ENCODE data around the gene CD164L2.
"Not testable (repeated sequence)": the region's sequence is repeated elsewhere in the genome, so short reads cannot be mapped to it uniquely, and the experiment has no call there.

Gene CD164L2

GRCh38 chr1:27383039-27383605 lies at the start of gene CD164L2:
TSS of gene CD164L2 (minus strand) at chr1:27383333. CDS start at chr1:27383239, 94 bp downstream.
- no peak for DNase-seq

DNA sequence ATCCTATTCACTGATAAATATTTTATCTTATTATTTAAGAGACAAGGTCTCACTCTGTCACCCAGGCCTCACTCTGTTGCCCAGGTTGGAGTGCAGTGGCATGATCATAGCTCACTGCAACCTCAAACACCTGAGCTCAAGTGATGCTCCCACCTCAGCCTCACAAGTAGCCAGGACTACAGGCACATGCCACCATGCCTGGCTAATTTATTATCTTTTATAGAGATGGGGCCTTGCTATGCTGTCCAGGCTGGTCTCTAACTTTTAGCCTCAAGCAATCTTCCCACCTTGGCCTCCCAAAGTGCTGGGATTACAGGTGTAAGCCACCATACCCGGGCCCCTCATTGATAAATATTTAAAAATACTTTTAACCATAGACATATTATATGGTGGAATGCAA lies 49.6 kb upstream of the CD164L2 start:
- not testable (repeated sequence) for DNase-seq

DNA sequence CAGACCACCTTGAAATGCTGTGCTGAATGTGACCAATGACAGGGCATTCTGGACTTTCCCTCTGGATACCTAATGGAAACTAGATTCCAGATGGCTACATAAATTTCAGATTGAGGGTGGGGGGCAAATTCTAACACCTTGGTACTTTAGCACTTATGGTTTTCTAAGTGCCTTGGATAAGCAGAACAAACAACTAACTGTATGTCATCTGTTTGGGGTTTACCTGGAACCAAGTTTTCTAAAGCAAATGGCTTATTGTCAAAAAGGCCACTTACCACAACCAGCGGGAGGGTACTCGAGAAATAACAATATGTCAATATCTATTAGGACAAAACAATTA lies 48.4 kb upstream of the CD164L2 start:
- no peak for DNase-seq

GRCh38 chr1:27430903-27431600 lies 47.9 kb upstream of the CD164L2 start:
- no peak for DNase-seq

DNA sequence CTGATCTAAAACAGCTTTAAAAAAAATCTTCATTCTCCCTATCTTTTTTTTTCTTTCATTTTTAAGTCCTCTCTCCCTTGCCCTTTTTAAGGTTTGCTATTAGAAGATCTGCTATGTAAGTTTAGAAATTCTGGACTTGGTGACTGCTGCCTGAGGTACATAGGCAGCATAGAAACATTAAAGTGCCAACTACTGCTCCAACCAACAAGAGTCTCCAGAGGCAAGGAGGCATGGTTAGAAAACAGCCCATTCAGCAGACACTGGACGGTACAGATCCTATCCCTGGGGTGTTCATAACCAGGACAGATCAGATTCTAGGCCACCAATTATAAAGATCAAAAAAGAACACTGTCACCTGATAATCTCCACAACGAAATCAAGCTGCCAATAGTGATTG lies 45.9 kb upstream of the CD164L2 start:
- no peak for DNase-seq

DNA sequence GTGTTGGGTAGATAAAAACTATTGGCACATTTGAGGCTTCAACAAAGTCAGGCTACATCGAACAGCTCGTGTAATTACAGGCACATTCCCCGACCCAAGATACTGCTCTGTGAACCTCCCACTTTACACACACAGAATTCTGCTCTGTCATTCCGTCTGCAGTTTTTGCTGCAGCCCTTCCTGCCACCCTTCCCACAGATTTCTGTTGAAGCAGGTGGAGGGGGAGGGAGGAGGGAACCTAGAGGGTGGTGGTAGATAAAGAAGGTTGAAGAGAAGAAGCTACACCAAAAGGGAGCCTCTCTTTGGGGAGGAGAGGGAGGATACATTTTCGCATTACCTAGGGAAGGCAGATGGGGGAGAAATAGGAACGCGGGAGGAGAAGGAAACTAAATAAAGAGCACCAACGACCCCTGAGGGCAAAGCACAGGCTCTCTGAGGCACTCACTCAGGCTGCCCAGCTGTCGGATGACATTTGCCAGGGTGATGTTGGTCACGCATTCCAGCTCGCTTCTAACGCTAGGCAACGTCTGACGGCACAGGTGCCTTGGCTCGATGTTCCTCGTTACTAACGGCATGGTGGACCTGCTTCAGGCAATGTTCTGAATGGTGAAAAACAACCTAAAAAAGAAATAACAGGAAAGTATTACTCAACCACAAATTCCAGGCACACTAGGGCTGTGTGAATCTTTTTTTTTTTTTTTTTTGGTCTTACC lies 45.3 kb upstream of the CD164L2 start:
- DNase-seq = peak; percentile 61

- no peak for DNase-seq
These were observed 44.7 kb upstream of the CD164L2 start for GRCh38 chr1:27427816-27428315.

DNA sequence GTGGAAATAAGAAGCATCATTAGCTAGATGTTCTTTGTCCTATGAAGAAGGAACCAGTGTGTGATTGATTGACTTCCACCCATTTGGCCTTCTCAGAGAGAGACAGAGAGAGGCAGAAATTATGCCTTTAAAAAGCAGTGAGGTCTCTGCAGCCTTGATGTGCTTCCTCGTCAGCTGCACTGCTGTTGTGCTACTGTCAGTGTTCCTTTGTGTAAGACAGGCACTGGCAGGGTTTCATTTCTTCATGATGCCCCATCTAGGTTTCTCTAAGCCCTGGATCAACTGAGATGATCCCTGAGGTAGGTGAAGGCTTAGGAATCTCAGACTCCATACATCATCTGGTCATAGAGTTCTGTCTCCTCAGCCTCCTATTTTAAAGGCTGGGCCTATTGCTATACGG lies 44.2 kb upstream of the CD164L2 start:
- DNase-seq = no peak

- DNase-seq = no peak
These were observed 40.6 kb upstream of the CD164L2 start for GRCh38 chr1:27423709-27424108.

GRCh38 chr1:27418326-27419185 lies 35.4 kb upstream of the CD164L2 start:
- DNase-seq = no peak

DNA sequence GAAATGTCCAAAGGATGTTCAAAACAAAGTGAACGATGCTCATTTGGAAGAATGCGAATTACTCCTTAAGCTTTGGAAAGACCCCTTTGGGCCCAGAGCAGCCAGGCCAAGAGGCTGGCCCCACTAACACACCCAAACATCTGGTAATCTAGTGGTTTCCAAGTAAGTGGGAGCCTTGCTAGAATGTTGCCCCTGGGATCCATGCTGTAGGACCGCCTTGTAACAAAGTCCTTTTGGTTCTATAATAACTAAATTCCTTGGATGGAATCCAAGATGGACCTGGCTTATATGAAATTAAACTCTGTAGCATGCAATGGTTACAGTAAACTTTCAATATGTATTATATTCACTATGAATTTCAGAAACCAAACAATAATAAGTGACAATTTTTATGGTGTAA lies 34.6 kb upstream of the CD164L2 start:
- DNase-seq = no peak

DNA sequence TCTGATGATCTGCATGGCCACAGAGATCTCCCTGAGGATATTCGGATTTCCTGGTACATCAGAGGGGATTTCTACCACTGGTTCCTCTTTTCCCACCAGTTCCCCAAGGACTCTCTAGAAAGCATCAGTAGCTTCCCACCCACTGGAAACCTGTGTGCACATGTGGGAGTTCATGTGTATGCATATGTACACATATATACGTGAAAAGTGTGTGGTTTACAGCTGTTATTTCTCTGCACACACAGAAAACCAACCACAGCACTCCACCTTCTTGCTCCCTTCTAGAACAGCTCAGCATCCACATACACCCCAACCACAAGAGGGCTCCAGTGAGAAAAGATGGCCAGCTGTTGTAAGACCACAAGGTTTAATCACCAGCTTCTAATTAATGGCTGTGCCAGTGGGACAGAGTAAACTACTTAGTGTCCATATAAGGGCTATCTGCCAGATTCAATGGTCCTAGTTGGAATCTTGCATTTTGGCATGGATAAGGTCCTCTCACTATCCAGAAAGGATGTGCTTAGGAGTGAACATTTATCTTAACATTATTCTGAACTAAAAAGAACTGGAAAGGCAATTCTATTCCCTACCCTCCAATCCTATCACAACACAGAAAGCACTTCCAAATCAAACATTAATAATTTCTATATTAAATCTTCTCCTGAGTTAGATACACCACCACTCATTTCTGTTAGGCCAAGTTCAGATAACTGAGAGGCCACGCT lies 33.4 kb upstream of the CD164L2 start:
- DNase-seq = no peak

DNA sequence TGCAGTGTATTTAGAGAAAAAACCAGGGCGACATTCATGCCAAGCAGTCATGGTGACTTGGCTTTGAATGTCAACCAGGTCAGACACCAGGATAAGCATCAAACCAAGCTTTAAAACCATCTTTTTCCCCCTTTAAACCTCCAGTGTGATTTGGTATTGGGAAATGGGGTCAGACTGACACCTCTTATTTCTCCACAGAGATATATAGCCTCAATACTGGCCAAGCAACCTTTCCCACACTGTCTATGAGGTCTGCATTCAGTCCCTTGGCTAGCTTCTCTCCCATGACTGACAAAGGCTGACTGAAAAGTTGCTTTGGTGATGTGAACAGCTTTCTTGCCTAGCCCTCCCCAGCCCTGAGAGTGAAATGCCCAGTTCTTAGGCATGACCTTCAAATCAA lies 31.0 kb upstream of the CD164L2 start:
- no peak for DNase-seq

- no peak for DNase-seq
These were observed 29.9 kb upstream of the CD164L2 start for GRCh38 chr1:27413004-27413403.

GRCh38 chr1:27412502-27412901 lies 29.4 kb upstream of the CD164L2 start:
- no peak for DNase-seq

- no peak for DNase-seq
These were observed 27.6 kb upstream of the CD164L2 start for GRCh38 chr1:27410709-27411108.

DNA sequence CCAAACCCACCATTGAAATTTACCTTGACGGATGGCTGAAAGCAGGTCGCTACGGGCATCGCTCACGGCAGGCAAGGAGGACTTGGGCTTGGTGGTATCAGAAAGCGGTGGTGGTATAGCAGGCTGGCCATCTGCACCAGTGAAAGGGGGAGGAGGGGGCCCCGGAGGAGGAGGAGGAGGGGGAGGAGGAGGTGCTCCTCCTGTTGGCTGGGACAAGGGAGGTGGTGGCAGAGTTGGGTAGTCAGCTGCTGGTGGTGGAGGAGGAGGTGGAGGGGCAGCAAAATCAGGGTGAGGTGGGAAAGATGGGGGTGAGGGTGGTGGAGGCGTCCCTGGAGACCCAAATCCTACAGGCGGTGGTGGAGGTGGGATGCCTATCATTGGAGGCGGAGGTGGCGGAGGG lies 26.5 kb upstream of the CD164L2 start:
- DNase-seq = no peak

- no peak for DNase-seq
These were observed 25.0 kb upstream of the CD164L2 start for GRCh38 chr1:27408151-27408550.

DNA sequence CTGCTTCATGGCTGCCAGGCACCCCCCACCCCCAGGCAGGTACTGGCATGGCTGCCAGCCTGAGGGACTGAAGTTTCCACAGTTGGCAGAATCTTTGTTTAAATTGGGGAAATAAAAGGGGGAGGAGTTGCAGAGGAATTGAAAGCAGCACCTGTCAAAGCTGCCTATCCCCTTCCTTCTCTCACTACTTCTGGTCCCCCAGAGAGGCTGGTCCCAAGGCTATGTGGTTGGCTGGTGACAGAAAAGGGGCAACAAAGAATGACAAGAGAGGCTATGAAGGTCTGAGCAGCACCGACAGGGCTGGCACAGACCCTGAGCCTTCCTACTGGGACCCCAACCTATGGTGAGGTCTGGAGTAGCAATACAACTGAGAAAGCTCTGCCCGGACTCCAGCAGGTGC lies 23.7 kb upstream of the CD164L2 start:
- DNase-seq = not testable (repeated sequence)

DNA sequence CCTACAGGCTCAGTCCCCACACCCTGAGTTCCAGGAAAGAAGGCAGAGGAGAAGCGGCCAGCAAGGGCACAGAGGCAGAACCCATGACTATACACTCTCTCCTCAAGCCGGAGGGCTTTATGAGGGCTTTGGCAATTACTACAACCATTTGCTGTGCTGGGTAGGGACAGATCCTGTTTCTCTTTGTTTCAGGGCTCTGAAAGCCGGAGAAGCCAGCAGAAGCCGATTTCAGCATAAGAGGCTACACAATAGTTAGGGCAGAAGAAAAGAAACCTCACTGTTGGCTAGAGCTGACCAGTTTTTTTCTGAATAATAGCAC lies 23.2 kb upstream of the CD164L2 start:
- DNase-seq = peak; percentile 22

DNA sequence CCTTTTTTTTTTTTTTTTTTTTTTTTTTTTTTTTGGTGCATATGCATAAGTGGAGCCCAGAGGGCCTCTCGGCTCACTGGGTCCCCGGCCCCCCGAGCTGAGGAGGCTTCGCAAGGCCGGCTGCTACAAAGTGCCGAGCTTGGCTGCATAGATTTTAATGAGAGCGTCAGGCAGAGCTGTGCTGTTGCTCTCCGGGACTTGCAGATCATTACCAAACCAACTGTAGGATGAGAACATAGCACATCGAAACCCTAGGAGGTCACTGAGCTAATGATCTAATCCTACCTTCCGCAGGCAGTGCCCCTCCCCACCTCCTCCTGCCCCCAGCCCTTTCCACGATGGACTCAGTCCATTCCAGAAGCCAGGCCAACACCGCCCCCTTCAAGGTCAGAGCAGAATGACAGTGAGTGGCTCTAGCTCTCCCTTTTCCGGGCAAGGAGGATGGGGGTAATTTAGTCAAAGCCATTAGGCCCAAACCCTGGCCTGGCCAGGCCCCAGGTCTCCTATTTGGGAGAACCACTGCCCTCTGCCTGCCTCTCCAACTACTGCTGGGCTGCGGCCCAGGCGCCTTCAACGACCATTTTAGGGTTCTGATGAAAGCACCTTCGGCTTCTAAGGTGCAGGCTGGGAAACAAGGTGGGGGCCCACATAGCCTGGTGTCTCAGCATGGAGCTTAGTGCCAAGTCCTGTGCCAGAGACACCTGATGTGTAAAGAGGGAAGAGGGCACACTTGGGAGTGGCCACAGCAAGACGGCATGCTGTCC lies 22.6 kb upstream of the CD164L2 start:
- not testable (repeated sequence) for DNase-seq

- DNase-seq = no peak
These were observed 21.9 kb upstream of the CD164L2 start for GRCh38 chr1:27405074-27405473.

Data from NCI-H1092 (cell line).